Activated CD8-positive, alpha-beta memory T cell treated with anti-CD3 and anti-CD28 coated beads, Interleukin-2, amount 50 U/mL, for 4 hours (primary cell): ENCODE results near the gene ZDHHC5.

Experiments
- DNase-seq: peaks from one replicate; pipeline ENCODE4 v3.0.0-alpha.2; 2020

Gene ZDHHC5, protein sequence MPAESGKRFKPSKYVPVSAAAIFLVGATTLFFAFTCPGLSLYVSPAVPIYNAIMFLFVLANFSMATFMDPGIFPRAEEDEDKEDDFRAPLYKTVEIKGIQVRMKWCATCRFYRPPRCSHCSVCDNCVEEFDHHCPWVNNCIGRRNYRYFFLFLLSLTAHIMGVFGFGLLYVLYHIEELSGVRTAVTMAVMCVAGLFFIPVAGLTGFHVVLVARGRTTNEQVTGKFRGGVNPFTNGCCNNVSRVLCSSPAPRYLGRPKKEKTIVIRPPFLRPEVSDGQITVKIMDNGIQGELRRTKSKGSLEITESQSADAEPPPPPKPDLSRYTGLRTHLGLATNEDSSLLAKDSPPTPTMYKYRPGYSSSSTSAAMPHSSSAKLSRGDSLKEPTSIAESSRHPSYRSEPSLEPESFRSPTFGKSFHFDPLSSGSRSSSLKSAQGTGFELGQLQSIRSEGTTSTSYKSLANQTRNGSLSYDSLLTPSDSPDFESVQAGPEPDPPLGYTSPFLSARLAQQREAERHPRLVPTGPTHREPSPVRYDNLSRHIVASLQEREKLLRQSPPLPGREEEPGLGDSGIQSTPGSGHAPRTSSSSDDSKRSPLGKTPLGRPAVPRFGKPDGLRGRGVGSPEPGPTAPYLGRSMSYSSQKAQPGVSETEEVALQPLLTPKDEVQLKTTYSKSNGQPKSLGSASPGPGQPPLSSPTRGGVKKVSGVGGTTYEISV

DNA sequence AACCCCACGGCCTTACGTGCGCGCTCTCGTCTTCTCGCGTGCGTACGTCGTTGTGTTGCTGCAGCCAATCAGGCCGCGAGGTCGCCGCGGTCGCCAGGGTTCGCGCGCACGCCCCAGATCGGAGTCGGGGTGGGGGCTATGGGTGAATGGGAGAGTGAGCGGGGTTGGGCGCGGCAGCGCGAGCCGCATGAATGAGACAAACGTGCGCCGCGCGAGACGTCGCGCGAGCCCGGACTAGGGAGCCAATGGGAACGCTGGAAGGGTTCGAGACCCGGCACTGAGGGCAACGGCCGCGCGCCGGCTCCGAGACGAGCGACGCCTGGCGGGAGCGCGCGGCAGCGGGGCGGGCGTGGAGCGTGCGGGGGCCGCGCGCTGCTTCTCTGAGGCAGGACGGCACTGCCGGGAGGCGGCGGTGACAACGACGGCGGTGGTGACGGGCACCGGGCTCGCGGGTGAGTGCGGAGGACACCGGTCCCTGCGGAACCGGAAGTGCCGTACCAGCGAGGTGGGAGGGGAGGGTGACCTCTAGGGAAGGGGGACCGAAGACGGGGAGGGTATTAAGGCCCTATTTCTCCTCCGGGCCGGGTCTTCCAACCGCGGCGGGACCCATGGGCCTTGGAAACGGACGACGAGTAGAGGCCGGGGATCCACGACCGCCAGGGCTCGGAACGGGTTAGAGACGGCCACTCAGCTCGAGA, at the start of gene ZDHHC5:
TSS of gene ZDHHC5 (plus strand) at position 379 of the 698 bp plus-strand sequence. CDS start 4,977 bp downstream, outside the sequence.
- DNase-seq: peak; percentile 100

DNA sequence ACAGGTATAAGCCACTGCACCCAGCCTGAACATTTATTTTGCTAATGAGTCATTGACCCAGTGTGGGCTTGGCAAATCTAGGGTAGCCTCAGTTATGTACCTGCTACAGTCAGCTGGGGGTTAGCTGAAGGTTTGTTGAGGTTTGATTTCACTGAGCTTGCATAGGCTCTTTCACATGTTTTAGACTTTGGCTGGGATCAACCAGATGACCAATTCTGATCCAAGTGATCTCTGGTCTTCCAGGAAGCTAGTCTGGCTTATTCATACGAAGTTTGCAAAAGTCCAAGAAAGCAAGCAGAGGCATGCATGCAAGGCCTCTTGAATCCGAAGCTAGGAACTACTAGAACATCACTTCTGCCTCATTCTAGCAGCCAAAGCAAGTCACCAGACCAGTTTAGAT, 49.5 kb upstream of the ZDHHC5 start:
- DNase-seq: no peak

- no peak for DNase-seq
These were observed 48.6 kb upstream of the ZDHHC5 start for GRCh38 chr11:57619331-57619730.

GRCh38 chr11:57620467-57620866, 47.4 kb upstream of the ZDHHC5 start:
- DNase-seq: no peak

- DNase-seq: no peak
These were observed 45.7 kb upstream of the ZDHHC5 start for GRCh38 chr11:57622263-57622662.

DNA sequence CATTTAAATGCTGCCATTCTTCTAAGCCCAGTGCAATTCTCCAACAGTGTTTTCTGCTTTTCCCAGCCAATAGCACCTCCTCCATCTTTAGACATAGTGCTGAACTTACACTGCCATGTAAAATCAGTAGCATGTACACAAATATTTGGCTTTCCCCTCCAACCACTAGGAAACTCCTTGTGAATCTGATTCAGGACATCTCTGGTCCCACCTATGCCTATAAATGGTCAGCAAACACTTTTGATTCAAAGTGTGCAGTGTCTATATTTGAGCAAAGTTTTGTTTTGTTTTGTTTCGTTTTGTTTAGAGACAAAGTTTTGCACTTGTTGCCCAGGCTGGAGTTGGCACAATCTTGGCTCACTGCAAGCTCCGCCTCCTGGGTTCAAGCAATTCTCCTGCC, 43.0 kb upstream of the ZDHHC5 start:
- no peak for DNase-seq

- DNase-seq: no peak
These were observed 41.0 kb upstream of the ZDHHC5 start for GRCh38 chr11:57626895-57627294.

DNA sequence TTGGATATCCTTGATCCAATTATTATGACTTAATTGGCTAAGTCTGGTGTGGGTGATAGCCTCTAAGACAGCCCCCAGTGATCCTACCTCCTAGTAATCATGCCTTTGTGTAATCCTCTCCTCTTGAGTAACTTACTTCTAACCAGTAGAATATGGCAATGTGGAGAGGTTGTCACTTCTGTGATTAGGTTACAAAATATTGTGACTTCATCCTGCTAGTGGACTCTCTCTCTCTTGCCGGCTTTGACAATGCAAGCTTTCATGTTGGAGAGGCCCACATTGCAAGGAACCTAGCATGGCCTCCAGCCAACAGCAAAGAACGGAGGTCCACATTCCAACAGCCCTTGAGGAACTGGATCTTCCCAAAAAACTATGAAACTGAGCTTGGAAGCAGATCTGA, 37.7 kb upstream of the ZDHHC5 start:
- DNase-seq: no peak

GRCh38 chr11:57632116-57632515, 35.8 kb upstream of the ZDHHC5 start:
- no peak for DNase-seq

DNA sequence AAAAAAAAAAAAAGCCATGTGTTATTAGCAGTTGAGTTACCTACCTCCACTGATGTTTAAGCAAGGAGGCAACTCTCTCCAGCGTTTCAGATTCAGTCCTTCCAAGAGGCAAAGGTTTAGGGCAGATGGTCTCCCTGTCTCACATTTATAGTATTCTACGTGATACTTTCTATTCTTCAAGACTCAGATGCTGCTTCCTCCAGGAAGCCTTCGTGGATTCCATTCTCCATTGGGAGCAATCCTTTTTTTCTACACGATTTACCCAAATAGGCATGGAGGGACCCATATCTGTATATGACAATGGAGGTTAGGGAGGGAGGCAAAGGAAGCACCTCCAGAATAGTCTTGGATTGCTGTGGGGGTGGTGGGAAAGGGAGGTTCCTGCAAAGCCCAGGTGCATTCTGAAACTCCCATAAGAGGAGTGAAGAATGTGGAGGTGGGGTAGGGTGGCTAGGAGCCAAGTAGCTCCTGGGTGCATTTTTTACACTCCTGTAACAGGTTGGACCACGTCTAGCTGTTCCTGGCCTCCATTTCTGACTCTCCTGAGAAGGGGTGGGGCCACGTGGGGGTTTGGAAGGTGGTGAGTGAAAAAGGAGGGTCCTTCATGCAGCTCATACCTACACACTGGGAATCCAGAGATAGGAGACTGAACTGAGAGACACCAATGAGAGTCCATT, 34.4 kb upstream of the ZDHHC5 start:
- DNase-seq: no peak

DNA sequence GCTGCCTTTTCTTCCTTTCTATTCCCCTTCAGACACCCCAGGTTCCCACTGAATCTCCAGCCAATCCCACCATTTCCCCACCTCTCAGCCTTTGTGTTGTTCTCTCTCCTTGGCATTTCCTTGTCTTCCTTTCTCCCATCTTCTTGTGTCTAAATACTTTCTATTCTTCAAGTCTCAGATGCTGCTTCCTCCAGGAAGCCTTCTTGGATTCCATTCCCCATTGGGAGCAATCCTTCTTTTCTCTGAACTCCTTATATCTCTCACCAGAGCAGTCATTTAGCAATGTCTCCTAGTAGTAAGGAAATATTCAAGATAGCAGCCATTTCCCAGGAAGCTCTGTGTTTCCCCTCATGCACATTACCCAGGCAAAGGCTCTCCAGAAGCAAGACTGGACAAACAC, 33.6 kb upstream of the ZDHHC5 start:
- no peak for DNase-seq

- DNase-seq: no peak
These were observed 32.7 kb upstream of the ZDHHC5 start for GRCh38 chr11:57635246-57635645.

- no peak for DNase-seq
These were observed 30.3 kb upstream of the ZDHHC5 start for GRCh38 chr11:57637626-57638004.

- no peak for DNase-seq
These were observed 29.7 kb upstream of the ZDHHC5 start for GRCh38 chr11:57638005-57638781.

GRCh38 chr11:57638811-57639320, 29.0 kb upstream of the ZDHHC5 start:
- no peak for DNase-seq

- DNase-seq: no peak
These were observed 28.4 kb upstream of the ZDHHC5 start for GRCh38 chr11:57639321-57640067.

DNA sequence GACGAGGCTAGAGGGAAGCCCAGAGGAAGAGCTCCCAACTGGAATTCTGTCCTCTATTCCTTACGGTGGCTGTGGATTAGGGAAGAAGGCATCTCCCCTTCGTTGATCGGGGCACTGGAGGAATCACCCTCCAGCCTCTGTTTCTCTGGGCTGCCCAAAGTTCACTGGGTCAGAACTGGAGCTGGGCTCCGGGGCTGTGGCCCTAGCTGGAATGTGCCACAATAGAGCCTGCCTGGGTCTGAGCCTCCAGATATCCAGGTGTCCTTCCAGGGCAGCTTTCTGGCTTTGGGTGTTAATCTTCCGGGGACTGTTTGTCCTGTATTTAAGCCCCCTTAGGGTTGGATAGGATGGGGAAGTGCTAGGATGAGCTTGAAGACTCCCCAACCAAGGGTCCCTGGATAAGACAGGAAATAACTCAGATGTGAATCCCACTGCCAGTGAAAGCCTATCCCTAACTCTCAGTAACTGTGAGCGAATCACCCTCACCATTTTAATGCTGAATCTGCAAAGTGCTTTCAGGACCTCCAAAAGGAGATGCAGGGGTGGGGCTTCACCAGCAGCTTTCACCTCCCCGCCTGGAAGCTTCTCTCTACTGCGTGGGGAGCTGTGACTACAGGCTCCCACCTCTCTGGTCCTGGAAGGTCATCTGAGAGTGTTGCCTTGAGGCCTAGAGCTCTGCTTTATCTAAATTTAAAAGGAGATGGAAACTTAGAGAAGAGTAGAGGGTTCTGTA, 27.7 kb upstream of the ZDHHC5 start:
- DNase-seq: no peak

- DNase-seq: no peak
These were observed 26.7 kb upstream of the ZDHHC5 start for GRCh38 chr11:57641011-57641807.

- no peak for DNase-seq
These were observed 24.1 kb upstream of the ZDHHC5 start for GRCh38 chr11:57643802-57644201.
